GM10847 (cell line): ENCODE measurements around the gene C5.

Experiments used
- POLR2A ChIP-seq: IDR thresholded peaks from 2 replicates; pipeline ENCODE4 v1.6.1; 2011; ENCODE audit not compliant: insufficient read length; ENCODE audit errors: extremely low read depth

C5 gene

DNA sequence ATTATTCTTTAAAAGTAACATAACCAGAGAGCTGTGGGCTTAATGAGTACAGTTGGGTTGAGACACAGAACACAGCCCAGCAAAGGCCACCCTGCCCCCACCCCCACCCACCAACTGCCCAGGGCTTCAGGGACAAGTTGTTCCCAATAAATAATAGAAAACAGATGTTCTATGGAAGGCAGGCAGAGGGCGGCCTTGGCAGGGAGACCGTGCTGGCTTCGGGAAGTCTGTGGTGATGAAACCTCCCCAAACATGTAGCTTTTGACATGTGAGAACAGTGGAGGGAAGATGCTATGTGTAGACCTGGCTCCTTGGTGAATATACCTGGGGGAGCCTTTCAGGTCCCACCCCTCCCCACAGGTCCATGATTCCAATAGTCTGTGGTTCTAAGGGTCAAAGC, 133.5 kb downstream of the C5 start:
- TF ChIP-seq POLR2A, result no peak

DNA sequence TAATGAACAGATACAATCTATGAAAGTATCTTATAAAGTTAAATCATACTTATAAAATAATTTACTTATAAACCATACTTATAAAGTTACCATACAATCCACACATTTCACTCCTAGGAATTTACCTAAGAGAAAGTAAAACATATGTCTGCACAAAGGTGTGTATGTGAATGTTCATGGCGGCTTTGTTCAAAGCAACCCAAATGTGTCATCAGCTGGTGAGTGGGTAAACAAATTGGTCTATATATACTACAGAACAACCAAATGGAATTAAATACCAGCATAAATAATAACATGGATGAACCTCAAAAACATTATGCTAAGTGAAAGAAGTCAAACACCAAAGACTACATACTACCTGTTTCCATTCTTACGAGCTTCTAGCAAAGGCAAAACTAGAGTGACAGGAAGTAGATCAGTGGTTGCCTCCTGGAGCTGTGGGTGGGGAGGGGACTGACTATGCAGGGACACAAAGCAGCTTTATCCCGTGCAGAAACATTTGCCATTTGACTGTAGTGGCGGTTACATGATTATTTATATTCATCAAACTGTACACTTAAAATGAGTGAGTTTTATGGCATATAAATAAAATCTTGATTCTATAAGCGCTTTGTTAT, 134.1 kb downstream of the C5 start:
- TF ChIP-seq POLR2A, result no peak

DNA sequence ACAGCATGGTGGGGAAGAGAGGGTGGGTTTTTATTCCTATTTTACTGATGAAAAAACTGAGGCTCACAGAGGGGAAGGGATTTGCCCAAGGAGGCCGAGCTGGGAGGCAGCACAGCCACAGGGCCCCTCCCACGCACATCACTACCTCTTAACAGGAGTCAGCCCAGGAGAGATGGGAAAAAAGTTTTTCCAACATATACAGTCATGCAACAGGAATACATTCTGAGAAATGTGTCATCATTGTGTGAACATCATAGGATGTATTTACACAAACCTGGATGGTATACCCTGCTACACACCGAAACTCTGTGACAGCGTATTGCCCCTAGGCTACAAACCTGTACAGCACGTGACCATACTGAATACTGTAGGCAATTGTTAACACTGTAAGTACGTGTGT, 135.1 kb downstream of the C5 start:
- TF ChIP-seq POLR2A, result no peak

DNA sequence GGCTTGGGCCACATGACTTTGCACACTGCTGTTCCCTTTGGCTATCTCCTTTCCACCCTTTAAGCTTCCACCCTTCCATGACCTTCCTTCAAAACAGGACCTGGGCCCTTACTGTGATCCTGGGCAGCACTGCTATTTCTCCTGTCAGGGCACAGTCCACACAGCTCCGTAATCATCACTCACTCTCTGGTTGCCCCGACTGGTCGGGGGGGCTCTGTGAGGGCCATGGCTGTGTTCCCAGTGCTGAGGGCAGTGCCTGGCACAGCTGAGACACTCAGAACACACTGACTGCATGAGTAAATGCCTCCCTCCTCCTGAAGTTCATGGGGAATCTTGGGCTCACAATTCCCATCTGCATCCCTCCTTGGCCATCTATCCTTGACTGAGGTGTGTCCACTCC, 135.7 kb downstream of the C5 start:
- no peak for TF ChIP-seq POLR2A

DNA sequence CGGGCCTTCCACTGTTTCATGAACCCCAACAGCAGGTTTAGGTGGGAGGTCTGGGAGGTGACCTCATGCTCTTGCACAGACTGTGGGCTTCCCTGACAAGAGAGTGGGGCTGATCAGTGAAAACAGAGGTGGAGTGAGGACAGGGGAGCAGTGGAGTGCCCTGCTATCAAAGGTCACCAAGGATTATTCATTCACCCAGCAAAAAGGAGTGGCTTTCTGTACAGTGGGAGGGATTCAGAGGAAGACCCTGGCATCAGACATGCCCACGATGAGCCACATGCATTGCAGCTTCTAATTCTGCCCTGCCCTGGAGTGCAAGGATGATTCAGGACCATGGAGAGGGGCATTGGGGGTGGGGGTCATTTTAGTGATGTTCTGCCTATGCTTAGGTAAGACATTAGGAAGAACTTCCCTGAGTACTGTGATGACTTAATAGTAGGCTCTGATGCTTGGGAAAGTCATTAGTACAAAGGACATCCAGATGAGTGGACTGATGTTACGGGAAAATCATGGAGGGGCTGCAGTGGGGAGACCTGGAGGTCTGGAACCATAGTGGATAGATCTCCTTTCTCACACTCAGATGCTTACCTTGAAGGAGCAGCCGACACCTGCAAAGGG, 136.3 kb downstream of the C5 start:
- TF ChIP-seq POLR2A, result no peak

DNA sequence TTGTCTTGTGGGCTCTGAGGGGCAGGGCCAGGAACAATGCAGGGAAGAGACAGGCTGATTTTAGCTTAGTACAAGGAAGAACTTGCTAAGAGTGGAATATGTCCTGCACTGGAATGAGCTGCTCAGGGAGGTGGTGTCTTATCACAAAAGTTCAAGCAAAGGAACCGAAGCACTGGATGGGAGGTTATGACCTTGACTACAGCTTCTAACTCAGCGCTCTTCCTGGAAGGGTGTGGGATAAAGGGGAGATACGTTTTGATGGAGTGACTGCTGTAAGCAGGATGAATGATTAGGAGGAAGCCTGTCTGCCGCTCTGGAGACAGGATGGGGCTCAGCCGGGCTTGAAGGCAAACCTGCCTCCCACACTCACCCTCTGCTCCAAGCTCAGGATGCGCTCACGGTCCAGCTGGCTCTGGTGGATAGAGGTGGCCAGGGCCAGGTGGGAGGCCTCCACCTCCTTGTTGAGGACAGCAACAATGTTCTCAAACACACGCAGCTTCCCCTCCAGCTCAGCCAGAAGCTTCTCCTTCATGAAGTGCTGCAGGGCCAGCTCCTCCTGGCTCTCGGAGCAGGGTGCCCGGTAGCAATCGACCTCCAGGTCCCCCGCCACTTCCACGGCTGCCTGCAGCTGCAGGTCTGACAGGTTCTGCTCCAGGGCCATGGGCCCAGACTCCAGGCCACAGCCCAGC, 137.0 kb downstream of the C5 start:
- TF ChIP-seq POLR2A, result no peak

DNA sequence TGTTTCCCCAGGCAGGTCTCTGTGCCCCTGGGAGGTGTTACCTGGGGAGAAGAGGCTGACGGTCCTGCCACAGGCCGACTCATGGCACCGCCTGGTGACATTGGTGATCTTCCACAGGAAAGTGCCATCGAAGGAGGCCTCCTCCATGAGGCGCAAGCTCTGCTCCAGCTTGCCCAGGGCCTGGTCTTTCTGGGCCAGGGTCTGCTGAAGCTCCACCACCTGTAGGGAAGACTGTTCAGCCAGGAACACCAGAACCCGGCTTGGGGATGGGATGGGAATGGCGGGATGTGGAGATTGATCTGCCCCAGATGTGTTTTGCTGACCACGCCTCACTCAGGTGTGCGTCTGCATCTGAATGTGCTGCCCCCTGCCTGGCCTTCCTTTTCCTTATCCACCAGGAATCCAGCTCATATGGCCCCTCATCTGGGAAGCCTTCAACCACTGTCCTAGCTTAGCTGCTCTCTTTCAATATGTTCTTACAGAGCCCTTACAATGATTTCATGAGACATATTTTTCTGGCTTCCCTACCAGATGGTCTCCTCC, 138.7 kb downstream of the C5 start:
- no peak for TF ChIP-seq POLR2A

DNA sequence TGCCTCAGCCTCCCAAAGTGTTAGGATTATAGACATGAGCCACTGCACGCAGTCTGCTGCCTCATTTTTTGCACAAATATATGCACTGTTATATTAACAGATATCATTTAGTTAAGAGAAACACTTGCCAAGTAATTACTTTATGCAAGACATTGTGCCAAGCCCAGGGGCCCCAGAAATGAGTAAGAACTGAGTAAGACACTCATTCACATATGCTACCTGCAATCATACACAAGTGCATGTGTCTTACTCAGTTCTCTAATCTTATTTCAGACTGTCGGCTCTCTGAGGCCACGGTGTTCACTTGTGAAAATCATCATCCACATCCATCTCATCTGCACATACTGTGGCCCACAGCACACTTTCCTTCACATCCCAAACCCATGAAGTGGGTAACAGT, 139.4 kb downstream of the C5 start:
- no peak for TF ChIP-seq POLR2A

DNA sequence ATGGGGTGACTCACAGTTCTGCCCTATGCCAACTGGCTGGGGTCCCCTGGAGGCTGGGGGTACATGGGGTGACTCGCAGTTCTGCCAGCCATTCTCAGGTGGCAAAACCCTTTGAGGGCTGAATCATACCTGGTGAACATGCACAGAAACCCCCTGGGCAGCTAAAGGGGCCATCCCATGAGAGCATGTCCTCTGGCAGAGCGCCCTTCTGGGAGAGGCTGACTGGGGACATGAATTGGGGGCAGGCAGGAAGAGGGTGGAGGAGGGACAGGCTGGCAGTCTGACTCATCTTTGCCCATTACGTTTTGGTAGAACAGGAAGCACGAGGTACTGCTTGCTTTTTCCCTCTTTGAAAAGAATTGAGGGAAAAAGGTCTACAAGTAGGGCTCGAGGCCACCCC, 140.2 kb downstream of the C5 start:
- TF ChIP-seq POLR2A, result no peak

DNA sequence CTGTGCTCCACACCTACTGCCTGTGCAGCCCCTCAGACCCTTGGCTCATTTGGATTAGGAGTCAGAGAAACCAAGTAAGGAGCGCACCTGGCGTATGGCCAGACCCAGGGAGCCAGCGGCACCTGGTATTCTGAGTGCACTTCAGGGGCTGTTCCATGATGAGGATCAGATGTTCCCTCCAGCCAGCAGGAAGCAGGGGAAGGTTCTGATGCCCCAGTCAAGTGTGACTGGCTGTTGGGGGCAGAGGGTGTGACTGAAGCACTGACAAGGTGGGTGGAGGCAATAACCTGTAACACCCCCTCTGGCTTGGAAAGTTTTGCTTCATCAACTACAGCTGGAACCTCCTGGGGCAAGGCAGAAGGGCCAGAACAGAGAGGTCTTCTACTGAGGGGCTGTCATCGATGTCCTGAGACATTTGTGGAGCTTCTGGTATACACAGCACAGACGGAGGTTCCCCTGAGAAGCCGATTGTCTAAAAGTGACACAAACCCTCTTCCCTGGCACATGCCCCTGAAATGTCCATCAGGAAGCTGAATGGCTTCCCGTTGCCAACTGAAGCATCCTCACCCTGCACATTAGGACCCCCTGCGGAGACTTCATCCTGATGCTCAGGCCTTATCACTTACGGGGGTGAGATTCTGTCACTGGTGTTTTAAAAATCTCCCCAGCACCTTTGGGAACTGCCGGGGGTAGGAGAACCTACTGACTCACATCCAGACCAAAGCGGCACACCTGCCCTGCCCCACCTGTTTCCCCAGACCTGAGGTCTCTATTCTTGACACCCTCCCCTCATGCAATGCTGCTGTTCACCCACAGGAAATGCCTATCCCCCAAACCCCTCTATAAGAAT, 144.5 kb downstream of the C5 start:
- TF ChIP-seq POLR2A, result no peak

DNA sequence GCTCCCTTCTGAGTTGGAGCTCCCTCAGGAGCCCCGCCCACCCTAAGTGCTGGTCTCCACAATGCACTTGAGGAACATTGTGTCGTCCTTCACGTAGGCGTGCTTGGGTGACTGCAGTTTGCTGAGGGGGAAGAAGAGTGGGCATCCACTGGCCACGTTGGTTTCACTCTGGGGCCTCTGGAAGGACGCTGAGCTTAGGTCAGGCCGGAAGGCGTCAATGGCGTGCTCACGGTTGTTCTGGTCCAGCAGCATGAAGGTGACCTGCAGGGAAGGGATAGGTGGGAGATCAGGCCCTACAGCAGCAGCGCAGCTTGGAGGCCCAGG, 145.1 kb downstream of the C5 start:
- no peak for TF ChIP-seq POLR2A

DNA sequence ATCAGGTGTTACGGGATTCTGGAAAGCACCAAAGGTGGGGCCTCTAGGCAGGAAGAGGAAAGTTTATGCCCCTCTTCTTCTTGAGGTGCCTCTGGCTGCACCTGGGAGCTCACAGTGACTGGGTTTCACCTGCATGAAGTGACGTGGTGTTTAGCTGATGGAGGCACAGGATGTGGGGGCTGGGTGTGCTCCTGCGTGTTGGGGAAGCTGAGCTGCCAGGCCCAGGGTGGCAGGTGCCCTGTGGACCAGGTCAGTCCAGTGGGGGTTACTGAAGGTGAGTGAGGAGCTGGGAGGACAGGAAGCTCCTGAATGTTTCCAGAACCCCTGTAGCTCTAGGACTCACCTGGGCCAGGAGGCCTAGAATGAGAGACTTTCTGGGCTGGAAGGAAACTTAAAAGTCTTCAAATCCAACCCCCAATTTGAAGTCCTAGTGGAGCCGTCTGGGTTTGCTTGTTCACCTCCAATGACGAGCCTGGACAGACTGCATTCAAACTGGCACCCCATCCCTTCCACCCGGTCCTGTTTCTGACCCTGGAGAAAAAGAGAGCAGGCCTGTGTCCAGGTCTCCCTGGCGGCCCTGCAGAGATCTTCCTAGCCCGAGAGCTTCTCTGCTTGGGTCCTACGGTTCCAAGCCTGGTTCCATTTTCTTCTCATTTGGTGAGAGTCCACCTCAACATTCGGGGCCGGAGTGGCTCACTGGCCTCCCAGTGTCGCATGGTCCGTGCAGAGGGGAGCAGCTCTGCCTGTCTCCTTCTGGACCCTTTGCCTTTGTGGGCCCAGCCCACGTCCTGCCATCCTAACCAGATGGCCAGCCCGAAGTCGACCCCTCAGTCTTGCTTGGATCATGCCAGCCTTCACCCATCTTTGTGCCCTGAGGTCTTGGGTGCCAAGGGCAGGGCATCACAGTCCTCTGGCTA, 145.8 kb downstream of the C5 start:
- TF ChIP-seq POLR2A, result no peak

DNA sequence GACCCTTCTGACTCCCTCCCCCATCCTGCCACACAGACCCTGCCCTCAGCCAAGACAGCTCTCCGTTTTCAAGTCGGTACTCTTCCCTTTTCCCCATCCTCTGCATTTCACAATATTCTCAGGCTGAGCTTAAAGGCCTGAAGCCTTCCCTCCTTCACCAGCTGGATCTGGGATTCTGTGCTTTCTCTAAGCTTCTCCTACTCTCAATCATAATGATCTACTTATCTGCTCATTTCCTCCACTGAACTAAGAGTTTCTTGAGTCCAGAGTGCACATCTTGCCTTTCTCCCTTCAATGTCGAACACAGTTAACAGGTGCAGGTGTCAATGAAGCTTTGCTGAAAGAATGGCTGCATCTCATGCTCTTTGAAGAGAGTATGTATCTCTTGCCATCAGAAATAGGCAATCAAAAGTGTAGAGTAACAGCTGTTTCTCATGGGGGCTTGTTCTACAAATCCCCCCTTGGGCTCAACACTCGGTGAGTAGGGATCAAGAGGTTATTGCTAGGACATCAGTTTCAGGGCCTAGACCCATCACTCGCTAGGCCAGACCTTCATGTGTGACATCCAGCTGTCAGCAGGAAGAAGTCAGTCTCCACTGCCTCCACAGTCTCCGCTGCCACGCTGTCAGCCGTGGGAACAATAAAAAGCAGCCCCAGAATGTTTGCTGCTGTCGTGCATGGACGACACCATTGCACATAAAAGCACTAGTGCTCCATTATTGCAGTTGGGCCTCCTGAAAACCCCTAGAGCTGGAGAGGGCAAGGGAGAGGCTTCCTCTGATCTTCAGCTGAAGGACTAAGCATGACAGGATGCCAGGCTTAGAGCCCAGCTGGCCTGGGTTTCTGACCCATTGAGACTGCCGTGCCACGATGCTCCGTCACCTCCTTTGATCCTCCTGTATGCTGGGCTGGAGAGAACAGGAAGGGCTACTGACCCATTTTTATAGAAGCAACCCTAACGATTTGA, 147.2 kb downstream of the C5 start:
- peak; percentile 26 for TF ChIP-seq POLR2A
